GM23338 (cell line): Measurements from ENCODE around the gene PAX2.

Experiments used
- CTCF ChIP-seq, 2 experiments: fragments of 200-600 bp in 1 of 2; sonication (generic) in 1 of 2; conservative IDR thresholded peaks; 2 replicates each; pipeline versions ENCODE4 v1.5.1 to v1.6.1; 2016 to 2017; ENCODE audit warnings: antibody characterized with exemption in 2 of 2, low read depth in 2 of 2, mild to moderate bottlenecking in 2 of 2, moderate library complexity in 1 of 2
- EZH2 ChIP-seq: fragments of 200-600 bp; sonication (generic); IDR thresholded peaks from one replicate; pipeline ENCODE4 v1.8.0; 2017; ENCODE audit warnings: antibody characterized with exemption, mild to moderate bottlenecking, low read depth; ENCODE audit not compliant: unreplicated experiment
- NANOG ChIP-seq: IDR thresholded peaks from 2 replicates; pipeline ENCODE4 v1.6.1; 2016; ENCODE audit warnings: antibody characterized with exemption, borderline replicate concordance
- POLR2AphosphoS5 ChIP-seq: IDR thresholded peaks from 2 replicates; pipeline ENCODE4 v1.6.1; 2016; ENCODE audit warnings: antibody characterized with exemption, low read depth
- ZNF331 ChIP-seq: fragments of 250-450 bp; sonication (Bioruptor Pico); IDR thresholded peaks from 2 replicates; pipeline ENCODE4 v1.5.0; 2020; ENCODE audit warnings: low read depth, mild to moderate bottlenecking, moderate library complexity

- no peak for TF ChIP-seq CTCF (conservative IDR thresholded peaks at IDR 0.05; ENCODE audit: low read depth in 2 of 2)
- no peak for TF ChIP-seq POLR2AphosphoS5
- TF ChIP-seq EZH2 = no peak
- no peak for TF ChIP-seq ZNF331 (CRISPR knock-in tag)
- no peak for TF ChIP-seq NANOG
These were observed 65.4 kb downstream of the PAX2 start for GRCh38 chr10:100810835-100811116.
